GM12892 (cell line): ENCODE measurements around the gene NUP93.
A peak's percentile ranks its signal among the peaks of the same experiment; 100 is the strongest.

Experiments used
- DNase-seq: peaks from one replicate; pipeline ENCODE4 v3.0.0; 2011; ENCODE audit not compliant: insufficient read length
- FAIRE-seq: peaks from 2 replicates; lab custom pipeline; 2011; peaks lifted over from hg19 to GRCh38; lab: Jason Lieb, UNC
- POLR2A ChIP-seq: IDR thresholded peaks from 2 replicates; pipeline ENCODE4 v1.6.1; 2011; ENCODE audit warnings: low read depth, low read length, control low read depth
- POLR2AphosphoS5 ChIP-seq: IDR thresholded peaks from 2 replicates; pipeline ENCODE4 v1.6.1; 2011; ENCODE audit warnings: low read depth, low read length, control low read depth
- TAF1 ChIP-seq: IDR thresholded peaks from 2 replicates; pipeline ENCODE4 v1.6.1; 2011; ENCODE audit warnings: low read depth, mild to moderate bottlenecking, control low read depth, low read length, borderline replicate concordance

NUP93 gene

GRCh38 chr16:56774016-56774680 is 44.2 kb downstream of the NUP93 start:
- DNase-seq = no peak
- no peak for FAIRE-seq
- TF ChIP-seq POLR2AphosphoS5 (no peak), TAF1 (no peak), POLR2A (no peak)

- DNase-seq = no peak
- TF ChIP-seq POLR2A = no peak
- no peak for TF ChIP-seq TAF1
- TF ChIP-seq POLR2AphosphoS5 = no peak
- no peak for FAIRE-seq
Observed at GRCh38 chr16:56775162-56775561, 45.2 kb downstream of the NUP93 start.

- FAIRE-seq = no peak
- no peak for DNase-seq
- TF ChIP-seq POLR2AphosphoS5 = no peak
- TF ChIP-seq TAF1 = no peak
- no peak for TF ChIP-seq POLR2A
Observed at GRCh38 chr16:56776562-56776961, 46.6 kb downstream of the NUP93 start.

GRCh38 chr16:56777001-56777400 is 47.1 kb downstream of the NUP93 start:
- no peak for FAIRE-seq
- no peak for DNase-seq
- no peak for TF ChIP-seq POLR2A
- TF ChIP-seq POLR2AphosphoS5 = no peak
- no peak for TF ChIP-seq TAF1

- FAIRE-seq = no peak
- TF ChIP-seq TAF1 (no peak), POLR2AphosphoS5 (no peak), POLR2A (no peak)
- no peak for DNase-seq
Observed at GRCh38 chr16:56777482-56777881, 47.6 kb downstream of the NUP93 start.

- FAIRE-seq = no peak
- TF ChIP-seq TAF1 = no peak
- TF ChIP-seq POLR2AphosphoS5 = no peak
- no peak for TF ChIP-seq POLR2A
- DNase-seq = no peak
Observed at GRCh38 chr16:56779906-56780305, 50.0 kb downstream of the NUP93 start.

- TF ChIP-seq TAF1 (no peak), POLR2AphosphoS5 (no peak), POLR2A (no peak)
Observed at GRCh38 chr16:56780646-56781045, 50.7 kb downstream of the NUP93 start.

GRCh38 chr16:56781528-56781961 is 51.6 kb downstream of the NUP93 start:
- FAIRE-seq (peak; percentile 9), DNase-seq (no peak)
- no peak for TF ChIP-seq TAF1
- no peak for TF ChIP-seq POLR2A
- no peak for TF ChIP-seq POLR2AphosphoS5

More at GRCh38 chr16:56780646-56781045, 50.7 kb downstream of the NUP93 start:
- FAIRE-seq = no peak
- no peak for DNase-seq

- no peak for TF ChIP-seq POLR2A
- no peak for TF ChIP-seq POLR2AphosphoS5
- no peak for TF ChIP-seq TAF1
- DNase-seq = no peak
Observed at GRCh38 chr16:56783344-56783743, 53.4 kb downstream of the NUP93 start.

GRCh38 chr16:56785317-56785716 is 55.4 kb downstream of the NUP93 start:
- DNase-seq (no peak), FAIRE-seq (no peak)

More at GRCh38 chr16:56783344-56783743, 53.4 kb downstream of the NUP93 start:
- FAIRE-seq = no peak

GRCh38 chr16:56787167-56787566 is 57.2 kb downstream of the NUP93 start:
- FAIRE-seq (no peak), DNase-seq (no peak)
- TF ChIP-seq POLR2AphosphoS5 (no peak), POLR2A (no peak), TAF1 (no peak)

More at GRCh38 chr16:56785317-56785716, 55.4 kb downstream of the NUP93 start:
- TF ChIP-seq POLR2A (no peak), TAF1 (no peak), POLR2AphosphoS5 (no peak)

GRCh38 chr16:56788435-56788834 is 58.5 kb downstream of the NUP93 start:
- no peak for TF ChIP-seq POLR2A
- no peak for TF ChIP-seq TAF1
- TF ChIP-seq POLR2AphosphoS5 = no peak
- DNase-seq (no peak), FAIRE-seq (no peak)
